Stimulated activated CD8-positive, alpha-beta memory T cell treated with anti-CD3 and anti-CD28 coated beads, Interleukin-12 subunit alpha, Interleukin-12 subunit beta, amount 100 ng/mL, for 4 hours (primary cell): ENCODE results near the gene ZSCAN31.
"Not testable (repeated sequence)": the region's sequence is repeated elsewhere in the genome, so short reads cannot be mapped to it uniquely, and the experiment has no call there.

Source experiments
- DNase-seq: peaks from one replicate; pipeline ENCODE4 v3.0.0-alpha.2; 2020; ENCODE audit warnings: low read depth

Gene ZSCAN31

DNA sequence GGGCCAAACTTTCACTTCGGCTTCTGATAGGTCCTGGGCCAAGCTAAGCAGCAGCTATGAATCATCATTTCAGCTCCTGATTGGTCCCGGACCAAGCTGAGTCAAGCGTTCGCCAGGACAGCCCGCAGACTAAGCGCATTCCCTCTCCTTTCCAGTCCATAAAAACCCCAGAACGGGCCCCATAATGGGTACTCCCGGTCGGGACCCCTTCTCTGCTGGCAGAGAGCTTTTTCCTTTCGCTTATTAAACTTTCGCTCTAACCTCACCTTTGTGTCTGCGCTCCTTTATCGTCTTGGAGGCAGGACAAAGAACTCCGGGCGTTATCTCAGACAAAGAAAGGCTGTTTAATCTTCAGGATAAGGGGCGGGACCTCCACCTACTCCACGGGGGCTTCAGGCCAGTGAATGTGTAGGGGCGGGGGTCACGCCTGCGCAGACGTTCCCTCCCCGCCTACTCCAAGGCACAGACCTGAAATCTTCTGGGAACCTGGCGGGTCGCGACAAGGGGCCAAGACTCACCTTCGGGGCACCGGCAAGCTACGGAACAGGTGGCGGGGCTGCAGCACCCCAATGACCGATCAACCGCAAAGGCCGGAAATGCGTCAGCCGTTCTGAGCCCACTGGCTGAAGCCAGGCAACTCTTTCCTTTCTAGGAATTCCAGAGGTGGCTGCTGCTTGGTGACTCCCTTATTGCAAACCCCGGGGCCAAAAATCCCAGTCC is at the start of gene ZSCAN31:
Gene ZSCAN31 (minus strand): TSS at position 585 of the 720 bp plus-strand sequence. CDS start 6,465 bp downstream, outside the sequence.
- DNase-seq: peak; percentile 64

DNA sequence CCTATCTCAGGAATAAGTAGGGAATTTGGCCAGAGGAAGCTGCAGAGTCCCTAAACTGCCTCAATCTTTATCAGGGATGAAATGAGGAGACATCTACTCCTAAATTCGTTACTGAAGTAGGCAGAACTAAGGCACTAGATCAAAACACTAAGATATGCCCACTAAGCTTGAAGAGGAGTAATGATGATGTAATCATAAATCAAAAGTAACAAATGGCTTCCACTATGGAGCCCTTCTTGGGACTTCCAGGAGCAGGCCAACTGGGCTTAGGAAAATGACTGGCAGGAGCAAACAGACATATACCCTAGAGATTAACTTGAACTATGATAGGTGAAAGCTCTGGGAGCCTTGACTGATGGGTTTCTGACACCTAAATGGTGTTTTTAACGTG is 48.2 kb upstream of the ZSCAN31 start:
- no peak for DNase-seq

GRCh38 chr6:28383235-28384142 is 47.5 kb upstream of the ZSCAN31 start:
- DNase-seq: peak; percentile 17

DNA sequence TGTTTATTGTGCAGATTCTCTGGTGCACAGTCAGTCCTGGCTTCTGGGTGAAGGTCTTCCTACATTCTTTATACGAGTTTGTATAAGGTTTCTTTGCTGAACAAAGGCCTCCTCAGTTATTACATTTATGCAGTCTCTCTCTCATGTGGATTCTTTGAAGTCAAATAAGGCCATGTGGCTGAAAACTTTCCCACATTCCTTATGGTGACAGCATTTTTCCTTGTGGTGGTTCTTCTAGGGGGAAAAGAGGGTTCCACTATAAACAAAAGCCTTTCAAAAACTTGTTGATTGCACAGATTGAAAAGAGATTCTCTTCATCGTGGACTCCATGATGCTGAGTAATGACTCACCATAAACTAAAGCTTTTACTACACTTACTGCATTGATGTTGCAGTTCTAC is 44.4 kb upstream of the ZSCAN31 start:
- DNase-seq: no peak

- DNase-seq: no peak
Measured at GRCh38 chr6:28378644-28379043, 42.7 kb upstream of the ZSCAN31 start.

GRCh38 chr6:28377879-28378278 is 41.9 kb upstream of the ZSCAN31 start:
- DNase-seq: no peak

DNA sequence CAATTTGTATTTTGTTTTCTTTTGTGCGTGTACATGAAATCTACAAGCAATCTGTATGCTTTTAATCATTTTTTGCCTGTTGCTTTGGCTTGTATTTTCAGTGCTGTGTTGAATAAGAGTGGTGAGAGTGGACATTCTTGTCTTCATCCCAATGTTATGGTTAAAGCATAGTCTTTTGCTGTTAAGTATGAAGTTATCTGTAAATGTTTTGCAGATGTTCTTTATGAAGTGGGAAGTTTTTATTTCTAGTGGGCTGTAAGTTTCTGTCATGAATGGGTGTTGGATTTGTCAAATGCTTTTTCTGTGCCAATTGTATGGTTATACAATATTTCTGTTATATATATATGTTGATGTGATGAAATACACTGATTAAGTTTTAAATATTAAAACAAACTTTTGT is 38.0 kb upstream of the ZSCAN31 start:
- DNase-seq: no peak

DNA sequence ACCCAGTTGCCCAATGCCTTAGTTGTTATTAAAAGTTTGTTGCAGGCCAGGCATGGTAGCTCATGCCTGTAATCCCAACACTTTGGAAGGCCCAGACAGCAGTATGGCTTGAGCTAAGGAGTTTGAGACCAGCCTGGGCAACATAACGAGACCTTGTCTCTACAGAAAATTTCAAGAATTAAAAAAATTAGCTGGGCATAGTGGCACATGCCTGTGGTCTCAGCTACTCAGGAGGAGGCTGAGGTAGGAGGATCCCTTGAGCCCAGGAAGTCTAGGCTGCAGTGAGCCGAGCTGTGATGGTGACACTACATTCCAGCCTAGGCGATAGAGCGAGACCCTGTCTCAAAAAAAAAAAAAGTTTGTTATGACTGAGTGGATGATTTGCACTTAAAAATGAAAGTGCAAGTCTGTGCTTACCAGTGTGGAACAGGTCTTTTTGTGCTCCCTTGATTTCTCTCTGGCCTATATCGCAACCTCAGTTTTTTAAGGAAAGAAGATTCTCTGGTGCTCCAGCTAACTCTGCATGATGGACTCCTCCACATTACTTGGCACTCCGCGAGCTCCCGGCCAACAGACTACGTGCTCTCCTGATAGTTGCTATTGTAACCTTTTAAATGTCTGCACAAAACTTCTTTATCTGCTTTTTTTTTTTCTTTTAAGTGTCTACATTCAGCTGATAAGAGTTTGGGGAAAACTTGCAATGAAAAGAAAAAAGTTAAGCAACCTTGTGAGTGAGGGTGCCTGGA is 35.9 kb upstream of the ZSCAN31 start:
- no peak for DNase-seq

- DNase-seq: no peak
Measured at GRCh38 chr6:28371280-28371679, 35.3 kb upstream of the ZSCAN31 start.

GRCh38 chr6:28370440-28370839 is 34.5 kb upstream of the ZSCAN31 start:
- no peak for DNase-seq

- no peak for DNase-seq
Measured at GRCh38 chr6:28369463-28369862, 33.5 kb upstream of the ZSCAN31 start.

- DNase-seq: no peak
Measured at GRCh38 chr6:28368522-28368921, 32.6 kb upstream of the ZSCAN31 start.

DNA sequence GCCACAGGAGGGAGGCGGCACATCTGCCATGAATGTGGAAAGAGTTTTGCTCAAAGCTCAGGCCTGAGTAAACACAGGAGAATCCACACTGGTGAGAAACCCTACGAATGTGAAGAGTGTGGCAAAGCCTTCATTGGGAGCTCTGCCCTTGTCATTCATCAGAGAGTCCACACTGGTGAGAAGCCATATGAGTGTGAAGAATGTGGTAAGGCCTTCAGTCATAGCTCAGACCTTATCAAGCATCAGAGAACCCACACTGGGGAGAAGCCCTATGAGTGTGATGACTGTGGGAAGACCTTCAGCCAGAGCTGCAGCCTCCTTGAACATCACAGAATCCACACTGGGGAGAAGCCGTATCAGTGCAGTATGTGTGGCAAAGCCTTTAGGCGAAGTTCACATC is 29.6 kb upstream of the ZSCAN31 start:
- not testable (repeated sequence) for DNase-seq

DNA sequence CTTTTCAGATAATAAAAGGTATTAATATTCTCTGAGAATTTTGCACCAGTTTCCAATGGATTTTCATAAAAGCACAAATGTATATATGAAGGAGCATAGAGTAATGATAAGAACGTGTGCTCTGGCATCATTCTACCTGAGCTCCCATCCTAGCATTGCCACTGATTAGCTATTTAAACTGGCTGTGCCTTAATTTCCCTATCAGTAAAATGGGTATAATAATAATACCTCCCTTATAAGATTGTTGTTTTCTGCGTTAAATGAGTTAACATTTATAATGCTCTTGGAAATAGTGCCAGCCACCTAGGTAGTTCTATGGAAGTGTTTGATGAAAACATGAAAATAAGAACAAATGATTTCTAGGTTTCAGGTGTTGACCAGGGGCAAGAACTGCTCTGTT is 25.0 kb upstream of the ZSCAN31 start:
- no peak for DNase-seq

DNA sequence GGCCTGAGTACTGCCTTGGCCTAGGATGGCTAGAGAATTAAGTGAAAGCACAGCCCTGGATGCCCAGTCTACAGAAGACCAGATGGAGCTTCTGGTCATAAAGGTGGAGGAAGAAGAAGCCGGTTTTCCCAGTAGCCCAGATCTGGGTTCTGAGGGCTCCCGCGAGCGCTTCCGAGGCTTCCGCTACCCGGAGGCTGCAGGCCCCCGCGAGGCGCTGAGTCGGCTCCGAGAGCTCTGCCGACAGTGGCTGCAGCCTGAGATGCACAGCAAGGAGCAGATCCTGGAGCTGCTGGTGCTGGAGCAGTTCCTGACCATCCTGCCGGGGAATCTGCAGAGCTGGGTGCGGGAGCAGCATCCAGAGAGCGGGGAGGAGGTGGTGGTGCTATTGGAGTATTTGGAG is 23.6 kb upstream of the ZSCAN31 start:
- DNase-seq: not testable (repeated sequence)

GRCh38 chr6:28357036-28357435 is 21.1 kb upstream of the ZSCAN31 start:
- DNase-seq: no peak

GRCh38 chr6:28356666-28357020 is 20.7 kb upstream of the ZSCAN31 start:
- DNase-seq: no peak

DNA sequence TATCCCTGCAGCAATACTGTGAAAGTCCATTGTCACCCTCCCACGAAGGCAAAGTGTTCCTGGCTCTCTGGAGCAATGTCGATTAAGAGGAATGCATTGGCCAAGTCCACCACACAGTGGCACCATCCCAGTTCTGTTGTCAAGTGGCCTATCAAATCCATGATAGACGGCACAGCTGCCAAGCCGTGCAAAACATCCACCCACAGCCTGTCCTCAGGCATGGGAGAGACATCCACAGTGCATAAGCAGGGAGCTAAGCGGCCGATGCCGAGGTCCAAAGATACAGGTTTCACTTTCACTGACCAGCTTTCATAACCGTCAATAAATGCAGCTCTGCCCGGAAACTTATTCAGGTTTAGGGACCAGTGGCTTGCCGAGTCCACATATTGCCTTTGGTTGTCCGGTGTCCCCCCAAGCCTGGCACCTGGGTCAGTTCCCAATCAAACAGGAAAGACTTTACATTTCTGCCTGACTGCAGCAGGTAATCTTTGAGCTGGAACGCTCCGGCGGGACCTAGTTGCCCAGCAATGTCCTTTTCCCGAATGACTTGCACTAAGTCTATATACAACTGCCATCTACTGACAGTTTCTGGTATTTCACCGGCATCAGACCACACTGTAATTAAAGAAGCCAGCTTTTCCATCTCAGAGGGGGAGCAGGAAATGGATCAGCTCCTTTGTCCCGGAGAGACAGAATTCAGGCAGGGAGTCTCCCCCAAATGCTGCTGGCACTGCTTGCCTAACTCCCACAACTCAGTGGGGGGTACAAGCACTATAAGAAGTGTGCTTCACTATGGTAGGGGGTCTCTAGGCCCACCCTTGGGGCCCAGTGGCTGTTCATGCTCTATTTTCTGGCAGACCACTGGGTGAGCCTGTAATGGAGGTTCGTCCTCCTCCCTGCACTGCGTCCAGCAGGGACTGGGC is 20.1 kb upstream of the ZSCAN31 start:
- no peak for DNase-seq

- no peak for DNase-seq
Measured at GRCh38 chr6:28354688-28355554, 19.0 kb upstream of the ZSCAN31 start.

- no peak for DNase-seq
Measured at GRCh38 chr6:28353981-28354676, 18.2 kb upstream of the ZSCAN31 start.
